ENCODE results near the gene KCNH3.
A peak's percentile ranks its signal among the peaks of the same experiment; 100 is the strongest.
"Not testable (repeated sequence)": the region's sequence is repeated elsewhere in the genome, so short reads cannot be mapped to it uniquely, and the experiment has no call there.

Gene KCNH3

GRCh38 chr12:49524660-49525324, 14.0 kb upstream of the KCNH3 start:
- in situ Hi-C loops (cut with MboI; ENCODE audit: low pct_unique_long_range_greater_than_20kb, low sequenced_read_pairs): loop anchor here (10.0 kb wide), 1 partner anchor 170 kb away; no protein-coding TSS in a partner anchor
- no peak for DNase-seq

GRCh38 chr12:49525942-49526341, 12.9 kb upstream of the KCNH3 start:
- in situ Hi-C loops (cut with MboI; ENCODE audit: low pct_unique_long_range_greater_than_20kb, low sequenced_read_pairs): loop anchor here (10.0 kb wide), 1 partner anchor 171 kb away; no protein-coding TSS in a partner anchor
- DNase-seq: no peak

GRCh38 chr12:49527361-49528130, 11.3 kb upstream of the KCNH3 start:
- in situ Hi-C loops (cut with MboI; ENCODE audit: low pct_unique_long_range_greater_than_20kb, low sequenced_read_pairs): loop anchor here (10.0 kb wide), 1 partner anchor 173 kb away; no protein-coding TSS in a partner anchor
- DNase-seq: no peak

GRCh38 chr12:49529414-49529813, 9.4 kb upstream of the KCNH3 start:
- peak; percentile 70 for DNase-seq
- in situ Hi-C loops (cut with MboI; ENCODE audit: low pct_unique_long_range_greater_than_20kb, low sequenced_read_pairs): loop anchor here (10.0 kb wide), 1 partner anchor 175 kb away; no protein-coding TSS in a partner anchor

GRCh38 chr12:49531745-49532144, 7.1 kb upstream of the KCNH3 start:
- in situ Hi-C loops (cut with MboI; ENCODE audit: low pct_unique_long_range_greater_than_20kb, low sequenced_read_pairs): no loop called here
- DNase-seq: no peak

- no peak for DNase-seq
- in situ Hi-C loops (cut with MboI; ENCODE audit: low pct_unique_long_range_greater_than_20kb, low sequenced_read_pairs): no loop called here
These were observed 5.5 kb upstream of the KCNH3 start for GRCh38 chr12:49533331-49533730.

GRCh38 chr12:49534122-49534521, 4.7 kb upstream of the KCNH3 start:
- in situ Hi-C loops (cut with MboI; ENCODE audit: low pct_unique_long_range_greater_than_20kb, low sequenced_read_pairs); DNase-seq: not testable (repeated sequence)

GRCh38 chr12:49534731-49535278, 4.0 kb upstream of the KCNH3 start:
- in situ Hi-C loops (cut with MboI; ENCODE audit: low pct_unique_long_range_greater_than_20kb, low sequenced_read_pairs): no loop called here
- DNase-seq: no peak

- DNase-seq: no peak
- in situ Hi-C loops (cut with MboI; ENCODE audit: low pct_unique_long_range_greater_than_20kb, low sequenced_read_pairs): no loop called here
These were observed 2.8 kb upstream of the KCNH3 start for GRCh38 chr12:49535921-49536525.

- peak; percentile 53 for DNase-seq
- in situ Hi-C loops (cut with MboI; ENCODE audit: low pct_unique_long_range_greater_than_20kb, low sequenced_read_pairs): no loop called here
These were observed 2.2 kb upstream of the KCNH3 start for GRCh38 chr12:49536526-49537071.

GRCh38 chr12:49537231-49537751, 1.5 kb upstream of the KCNH3 start:
- DNase-seq: peak; percentile 42
- in situ Hi-C loops (cut with MboI; ENCODE audit: low pct_unique_long_range_greater_than_20kb, low sequenced_read_pairs): no loop called here

GRCh38 chr12:49537752-49538509, 899 bp upstream of the KCNH3 start:
- in situ Hi-C loops (cut with MboI; ENCODE audit: low pct_unique_long_range_greater_than_20kb, low sequenced_read_pairs): no loop called here
- DNase-seq: peak; percentile 48

- DNase-seq: no peak
- in situ Hi-C loops (cut with MboI; ENCODE audit: low pct_unique_long_range_greater_than_20kb, low sequenced_read_pairs): no loop called here
These were observed 787 bp downstream of the KCNH3 start for GRCh38 chr12:49539406-49540228.

- in situ Hi-C loops (cut with MboI; ENCODE audit: low pct_unique_long_range_greater_than_20kb, low sequenced_read_pairs): no loop called here
- DNase-seq: peak; percentile 6
These were observed 1.7 kb downstream of the KCNH3 start for GRCh38 chr12:49540229-49541139.

GRCh38 chr12:49541140-49541861, 2.5 kb downstream of the KCNH3 start:
- in situ Hi-C loops (cut with MboI; ENCODE audit: low pct_unique_long_range_greater_than_20kb, low sequenced_read_pairs): no loop called here
- no peak for DNase-seq

GRCh38 chr12:49541911-49542505, 3.2 kb downstream of the KCNH3 start:
- in situ Hi-C loops (cut with MboI; ENCODE audit: low pct_unique_long_range_greater_than_20kb, low sequenced_read_pairs): no loop called here

More at GRCh38 chr12:49541911-49542505, 3.2 kb downstream of the KCNH3 start:
- DNase-seq: peak; percentile 10
